Measurements from ENCODE around the gene CDC25B. TPM values are rescaled to one million over a fixed set of nuclear protein-coding genes. Genes with fewer than 3 reads are reported as not detected.
A peak's percentile ranks its signal among the peaks of the same experiment; 100 is the strongest.

Gene CDC25B
- total and polyA plus RNA-seq, 2 experiments from 2014 or later: 15.1 to 21.9 TPM

DNA sequence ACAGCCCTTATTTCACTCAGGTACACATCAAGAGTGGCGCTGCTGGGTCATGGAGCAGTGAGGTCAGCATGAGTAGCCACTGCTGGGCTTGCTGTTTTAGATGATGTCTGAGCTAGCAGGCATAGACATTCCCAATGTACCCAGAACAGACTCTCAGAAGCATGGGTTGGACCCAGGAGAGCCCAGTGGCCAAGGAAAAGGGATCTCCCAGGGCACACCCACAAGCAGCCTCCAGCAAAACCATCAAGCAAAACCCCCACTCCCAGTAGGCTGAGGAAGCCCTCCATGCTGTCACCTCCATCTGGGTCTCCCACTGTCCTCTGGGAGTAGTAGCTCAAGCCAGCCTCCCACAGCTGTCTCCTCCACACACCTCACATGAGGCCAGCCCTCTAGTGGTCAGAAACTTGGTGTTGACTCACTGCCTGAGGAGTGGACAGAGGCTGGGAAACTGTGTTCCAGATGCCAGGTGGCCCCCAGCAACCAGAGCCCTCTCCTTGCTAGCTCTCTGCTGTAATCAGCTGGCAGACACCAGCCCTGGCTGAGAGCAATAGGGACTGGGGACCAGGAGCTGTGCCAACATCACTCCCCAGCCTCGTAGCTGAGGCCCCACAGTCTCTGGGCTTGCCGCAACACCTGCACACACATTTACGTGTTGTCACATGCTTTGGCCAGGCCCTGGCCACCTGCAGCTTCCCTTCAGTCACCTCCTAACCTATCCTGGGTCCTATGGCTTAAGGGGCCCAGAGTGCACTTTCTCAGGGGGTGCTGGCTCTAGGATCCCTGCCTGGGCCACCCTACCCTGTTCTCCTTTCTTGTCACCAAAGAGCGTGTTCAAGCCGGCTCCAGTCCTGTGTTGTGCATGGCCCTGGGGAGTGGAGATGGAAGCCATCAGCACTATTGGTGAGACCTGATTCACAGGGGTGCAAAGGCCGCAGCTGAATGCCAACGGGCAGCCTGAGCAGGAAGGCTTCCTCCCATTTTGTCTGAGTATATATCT is 22.3 kb downstream of the CDC25B start:
- H3K4me2 ChIP-seq: no peak overlapping the region
- no peaks in the 10 kb centered on the region for H3K9me2 ChIP-seq (replicated peaks; ENCODE audit: insufficient read depth)
- H3K4me1 ChIP-seq (ENCODE audit: insufficient read depth): peaks cover 16% of the 10 kb centered on the region
- peaks cover 11% of the 10 kb centered on the region for H3K79me2 ChIP-seq
- H3K27me3 ChIP-seq: no peaks in the 10 kb centered on the region
- peak; percentile 87 for DNase-seq (ENCODE audit: low spot score)
- H3K9me3 ChIP-seq (ENCODE audit: low read depth): no peaks in the 10 kb centered on the region
- H4K20me1 ChIP-seq (ENCODE audit: insufficient read depth, poor library complexity, severe bottlenecking): no peaks in the 10 kb centered on the region
- H2AFZ ChIP-seq: no peak overlapping the region
- peak overlapping the region; percentile 62 for H3K27ac ChIP-seq
- no peaks in the 10 kb centered on the region for H3K36me3 ChIP-seq (replicated peaks; ENCODE audit: insufficient read depth, low read depth)
- no peak overlapping the region for H3K4me3 ChIP-seq
- WGBS (ENCODE audit: low lambda C conversion rate, missing lambda C conversion rate): 94% methylated on average over 8 of the region's 8 CpGs
- no peak for TF ChIP-seq EZH2phosphoT487 (IDR thresholded peaks at IDR 0.05; ENCODE audit: low read depth, severe bottlenecking, unreplicated experiment)
- TF ChIP-seq, protein P1, sequence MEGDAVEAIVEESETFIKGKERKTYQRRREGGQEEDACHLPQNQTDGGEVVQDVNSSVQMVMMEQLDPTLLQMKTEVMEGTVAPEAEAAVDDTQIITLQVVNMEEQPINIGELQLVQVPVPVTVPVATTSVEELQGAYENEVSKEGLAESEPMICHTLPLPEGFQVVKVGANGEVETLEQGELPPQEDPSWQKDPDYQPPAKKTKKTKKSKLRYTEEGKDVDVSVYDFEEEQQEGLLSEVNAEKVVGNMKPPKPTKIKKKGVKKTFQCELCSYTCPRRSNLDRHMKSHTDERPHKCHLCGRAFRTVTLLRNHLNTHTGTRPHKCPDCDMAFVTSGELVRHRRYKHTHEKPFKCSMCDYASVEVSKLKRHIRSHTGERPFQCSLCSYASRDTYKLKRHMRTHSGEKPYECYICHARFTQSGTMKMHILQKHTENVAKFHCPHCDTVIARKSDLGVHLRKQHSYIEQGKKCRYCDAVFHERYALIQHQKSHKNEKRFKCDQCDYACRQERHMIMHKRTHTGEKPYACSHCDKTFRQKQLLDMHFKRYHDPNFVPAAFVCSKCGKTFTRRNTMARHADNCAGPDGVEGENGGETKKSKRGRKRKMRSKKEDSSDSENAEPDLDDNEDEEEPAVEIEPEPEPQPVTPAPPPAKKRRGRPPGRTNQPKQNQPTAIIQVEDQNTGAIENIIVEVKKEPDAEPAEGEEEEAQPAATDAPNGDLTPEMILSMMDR (IDR thresholded peaks at IDR 0.05; ENCODE audit: poor library complexity): peak; percentile 61

DNA sequence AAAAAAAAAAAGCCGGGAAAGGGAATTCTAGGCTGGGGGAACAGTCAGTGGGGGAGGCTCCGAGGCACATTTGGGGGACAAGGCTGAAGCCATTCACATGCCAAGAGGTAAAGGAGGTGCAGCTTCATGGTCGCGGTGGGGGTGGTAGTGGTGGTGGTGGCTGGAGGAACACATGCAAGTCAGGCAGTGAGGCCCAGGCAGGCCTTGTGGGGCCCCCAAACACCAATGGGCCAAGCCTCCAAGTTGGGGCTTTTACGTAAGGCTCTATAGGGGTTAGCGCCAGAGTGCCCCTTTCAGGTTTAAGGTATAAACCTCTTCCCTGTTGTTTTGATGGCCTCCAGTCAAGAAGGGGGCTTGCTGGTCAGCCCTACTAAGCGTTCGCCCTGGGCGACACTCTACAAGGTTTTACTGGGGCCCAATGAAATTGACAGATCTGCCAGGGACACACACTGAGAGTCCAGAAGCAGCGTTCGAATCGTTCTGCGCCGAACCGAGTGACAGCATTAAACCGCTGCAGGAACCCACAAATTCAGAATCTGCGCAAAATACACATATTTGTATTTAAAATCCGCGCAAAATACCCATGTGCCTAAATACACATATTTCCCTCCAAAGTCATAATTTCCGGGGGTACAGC is 23.4 kb downstream of the CDC25B start:
- peaks cover 7% of the 10 kb centered on the region for H3K4me1 ChIP-seq (ENCODE audit: insufficient read depth)
- H4K20me1 ChIP-seq (ENCODE audit: insufficient read depth, poor library complexity, severe bottlenecking): no peaks in the 10 kb centered on the region
- H3K4me3 ChIP-seq: no peak overlapping the region

DNA sequence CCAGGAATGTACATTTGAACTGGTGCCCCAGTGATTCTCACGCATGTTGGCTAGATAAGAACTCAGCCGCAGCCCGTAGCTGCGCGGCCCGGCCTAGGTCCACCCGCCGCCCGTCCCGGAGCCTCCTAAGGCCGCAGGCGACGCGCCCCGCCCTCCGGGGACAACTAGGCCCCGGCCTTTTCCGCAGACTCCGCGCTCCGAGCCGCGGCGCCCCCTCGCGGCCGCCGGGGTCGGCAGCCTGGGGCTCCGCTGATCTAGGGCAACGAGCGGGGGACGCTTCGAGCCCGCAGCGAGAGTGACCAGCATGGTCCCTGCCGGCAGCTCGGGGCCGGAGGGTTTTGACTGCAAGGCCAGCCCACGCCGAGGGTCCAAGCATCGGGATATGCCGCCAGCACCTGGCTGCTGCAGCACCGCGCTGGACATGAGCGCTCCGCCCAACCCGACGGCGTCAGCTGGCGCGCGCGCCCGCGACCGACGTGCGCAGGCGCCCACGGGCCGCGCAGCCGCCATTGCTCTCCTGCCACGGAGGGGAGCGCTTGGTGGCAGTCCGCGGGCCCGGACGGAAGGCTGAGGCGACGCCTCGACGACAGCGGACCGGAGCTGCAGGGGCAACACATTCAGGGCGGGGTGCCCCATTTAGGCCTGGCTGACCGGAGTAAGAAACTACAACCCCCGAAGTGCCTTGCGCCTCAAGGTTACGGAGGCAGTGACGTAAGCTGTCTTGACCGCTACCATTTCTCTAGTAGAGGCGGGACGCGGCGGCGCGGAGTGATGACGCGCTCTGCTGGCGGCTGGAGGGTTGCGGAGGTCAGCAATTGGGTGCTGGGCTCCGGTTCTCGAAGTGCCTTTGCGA is 24.2 kb downstream of the CDC25B start, which contains the start of gene AP5S1:
Gene AP5S1, plus strand, starts transcription at position 500 of the 853 bp plus-strand sequence. CDS start 1,571 bp downstream, outside the sequence.
- Histone ChIP-seq H2AFZ (peak within 1 kb of the TSS; percentile 53), H3K36me3 (replicated peaks; ENCODE audit: insufficient read depth, low read depth) (no peaks in the 10 kb centered on the region), H3K9me3 (ENCODE audit: low read depth) (no peaks in the 10 kb centered on the region), H4K20me1 (ENCODE audit: insufficient read depth, poor library complexity, severe bottlenecking) (no peaks in the 10 kb centered on the region), H3K4me3 (peak within 1 kb of the TSS; percentile 62), H3K9me2 (replicated peaks; ENCODE audit: insufficient read depth) (no peaks in the 10 kb centered on the region), H3K79me2 (peaks cover 11% of the 10 kb centered on the region), H3K27ac (peak within 1 kb of the TSS; percentile 96), H3K27me3 (no peaks in the 10 kb centered on the region), H3K4me1 (ENCODE audit: insufficient read depth) (peaks cover 7% of the 10 kb centered on the region), H3K4me2 (peak within 1 kb of the TSS; percentile 84)
- TF ChIP-seq, protein P1 (IDR thresholded peaks at IDR 0.05; ENCODE audit: poor library complexity): peak; percentile 100
- no peak for TF ChIP-seq EZH2phosphoT487 (IDR thresholded peaks at IDR 0.05; ENCODE audit: low read depth, severe bottlenecking, unreplicated experiment)
- 1% methylated on average over 94 of the region's 96 CpGs for WGBS (ENCODE audit: low lambda C conversion rate, missing lambda C conversion rate)
- DNase-seq (ENCODE audit: low spot score): peak; percentile 98

More for the DNA sequence above, 23.4 kb downstream of the CDC25B start:
- H3K9me3 ChIP-seq (ENCODE audit: low read depth): no peaks in the 10 kb centered on the region
- WGBS (ENCODE audit: low lambda C conversion rate, missing lambda C conversion rate): 83% methylated on average over 20 of the region's 20 CpGs
- TF ChIP-seq EZH2 (IDR thresholded peaks at IDR 0.05; ENCODE audit: borderline replicate concordance) (no peak), EZH2phosphoT487 (IDR thresholded peaks at IDR 0.05; ENCODE audit: low read depth, severe bottlenecking, unreplicated experiment) (no peak)
- TF ChIP-seq, protein P1 (IDR thresholded peaks at IDR 0.05; ENCODE audit: poor library complexity): no peak
- peaks cover 11% of the 10 kb centered on the region for H3K79me2 ChIP-seq
- peak overlapping the region; percentile 84 for H3K4me2 ChIP-seq
- H3K36me3 ChIP-seq (replicated peaks; ENCODE audit: insufficient read depth, low read depth): no peaks in the 10 kb centered on the region
- peak overlapping the region; percentile 51 for H2AFZ ChIP-seq
- H3K27ac ChIP-seq: peak overlapping the region; percentile 96
- H3K9me2 ChIP-seq (replicated peaks; ENCODE audit: insufficient read depth): no peaks in the 10 kb centered on the region
- no peaks in the 10 kb centered on the region for H3K27me3 ChIP-seq
- DNase-seq (ENCODE audit: low spot score): no peak
